HEK293 (cell line): Measurements from ENCODE around the gene CA5A.

Experiments used
- CTCF ChIP-seq: fragments of 450-650 bp; formaldehyde crosslinking; IDR thresholded peaks from 2 replicates; pipeline ENCODE4 v1.5.1; 2016; ENCODE audit warnings: missing biosample characterization, missing genetic modification characterization
- MYNN ChIP-seq: fragments of 450-650 bp; formaldehyde crosslinking; IDR thresholded peaks from 2 replicates; pipeline ENCODE4 v1.5.1; 2016; ENCODE audit warnings: missing biosample characterization, missing genetic modification characterization, borderline replicate concordance

- TF ChIP-seq MYNN (tag by site-specific recombination) (no peak), CTCF (no peak)
These were observed 44.6 kb downstream of the CA5A start for GRCh38 chr16:87891764-87892163.
